HG02678 (cell line): ENCODE results near the gene TEX26.
"Not testable (repeated sequence)": the region's sequence is repeated elsewhere in the genome, so short reads cannot be mapped to it uniquely, and the experiment has no call there.

Source experiments
- ATAC-seq: cut with Tn5 transposase; IDR thresholded peaks from one replicate; pipeline ENCODE4 v1.9.1; 2021; ENCODE audit warnings: mild to moderate bottlenecking, moderate library complexity; ENCODE audit not compliant: unreplicated experiment

Gene TEX26

GRCh38 chr13:30918662-30919405, 13.6 kb upstream of the TEX26 start:
- no peak for ATAC-seq

DNA sequence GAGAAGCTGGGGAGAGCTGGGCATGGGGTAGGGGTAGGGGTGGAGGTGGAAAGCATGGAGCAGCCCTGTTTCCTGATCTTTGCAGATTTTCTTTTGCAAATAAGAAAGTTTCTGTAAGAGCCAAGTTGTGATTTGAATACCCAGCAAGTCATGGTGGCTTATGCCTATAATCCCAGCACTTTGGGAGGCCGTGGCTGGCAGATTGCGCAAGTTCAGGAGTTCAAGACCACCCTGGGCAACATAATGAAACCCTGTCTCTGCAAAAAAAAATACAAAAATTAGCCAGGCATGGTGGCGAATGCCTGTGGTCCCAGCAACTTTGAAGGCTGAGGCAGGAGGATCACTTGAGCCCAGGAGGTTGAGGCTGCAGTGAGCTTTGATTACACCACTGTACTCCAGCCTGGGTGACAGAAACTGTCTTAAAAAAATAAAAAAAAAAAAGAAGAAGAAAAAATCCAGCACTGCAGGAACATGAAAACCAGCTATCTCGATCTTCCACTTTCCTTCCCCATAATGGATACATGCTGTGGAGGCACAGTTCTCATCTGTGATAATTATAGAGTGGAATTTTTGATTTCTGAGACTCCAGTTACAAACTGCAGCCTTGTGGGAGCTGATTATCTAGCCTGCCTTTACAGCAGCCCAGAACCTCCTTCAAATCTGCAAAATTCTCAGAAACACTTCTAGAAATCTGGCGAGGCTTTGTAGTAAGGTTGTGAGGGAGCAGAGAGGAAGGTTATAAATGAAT, 12.1 kb upstream of the TEX26 start:
- ATAC-seq: no peak

DNA sequence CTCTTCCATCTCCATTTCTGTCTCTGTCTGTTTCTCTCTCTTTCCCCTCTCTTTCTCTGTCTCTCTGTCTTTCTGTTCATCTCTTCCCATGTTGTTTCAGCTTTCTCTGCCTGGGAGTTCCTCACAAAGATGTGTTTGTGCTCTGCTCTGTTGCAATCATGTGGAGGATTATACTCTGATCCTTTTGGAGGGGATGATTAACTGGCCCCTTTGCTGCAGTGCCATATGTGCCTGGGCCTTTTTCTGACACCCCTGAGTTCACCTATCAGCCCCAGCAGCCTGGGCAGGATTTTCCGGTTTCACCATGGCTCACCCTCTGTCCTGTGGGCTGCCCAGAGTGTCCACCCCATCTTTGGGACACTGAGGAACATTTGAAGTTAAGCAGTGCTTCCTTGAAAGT, 9.0 kb upstream of the TEX26 start:
- no peak for ATAC-seq

DNA sequence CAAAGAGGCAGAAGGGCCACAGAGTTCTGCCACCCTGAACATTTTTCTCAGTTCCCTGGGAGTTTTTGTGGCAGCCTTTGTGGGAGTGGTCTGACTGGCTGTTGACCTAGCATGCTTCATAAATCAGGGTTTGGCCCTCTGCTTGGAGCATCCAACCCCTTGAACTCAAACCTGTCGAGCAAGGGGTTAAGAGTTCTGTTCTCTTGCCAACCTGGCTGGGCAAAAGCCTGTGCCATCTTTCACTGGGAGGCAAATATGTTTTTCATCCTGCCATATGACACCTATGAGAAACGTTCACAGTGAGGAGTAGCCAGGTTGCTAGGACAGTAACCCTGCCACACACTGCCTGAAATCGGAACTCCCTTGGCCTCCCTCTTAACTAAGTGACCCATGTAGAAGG, 7.7 kb upstream of the TEX26 start:
- no peak for ATAC-seq

DNA sequence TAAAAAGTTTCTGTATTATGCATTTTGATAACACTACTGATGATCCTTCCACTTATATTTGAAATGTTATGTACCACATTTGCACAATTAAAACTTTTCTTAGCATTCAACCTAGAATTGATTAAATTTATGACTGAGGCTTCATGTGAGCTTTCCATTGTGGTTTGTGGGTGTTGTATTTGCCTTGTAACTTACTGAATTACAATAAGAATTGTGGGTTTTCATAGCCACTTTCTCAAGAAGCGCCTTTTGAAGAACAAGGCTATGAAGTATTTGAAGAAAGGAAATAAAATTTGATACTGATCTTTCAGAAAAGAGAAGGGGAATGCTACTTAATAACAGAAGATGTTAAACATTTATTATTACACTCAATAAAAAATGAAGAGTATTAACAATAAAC, 7.0 kb upstream of the TEX26 start:
- ATAC-seq: no peak

GRCh38 chr13:30926781-30927180, 5.7 kb upstream of the TEX26 start:
- no peak for ATAC-seq

GRCh38 chr13:30927188-30927587, 5.3 kb upstream of the TEX26 start:
- not testable (repeated sequence) for ATAC-seq

- ATAC-seq: no peak
Observed at GRCh38 chr13:30927595-30927994, 4.9 kb upstream of the TEX26 start.

DNA sequence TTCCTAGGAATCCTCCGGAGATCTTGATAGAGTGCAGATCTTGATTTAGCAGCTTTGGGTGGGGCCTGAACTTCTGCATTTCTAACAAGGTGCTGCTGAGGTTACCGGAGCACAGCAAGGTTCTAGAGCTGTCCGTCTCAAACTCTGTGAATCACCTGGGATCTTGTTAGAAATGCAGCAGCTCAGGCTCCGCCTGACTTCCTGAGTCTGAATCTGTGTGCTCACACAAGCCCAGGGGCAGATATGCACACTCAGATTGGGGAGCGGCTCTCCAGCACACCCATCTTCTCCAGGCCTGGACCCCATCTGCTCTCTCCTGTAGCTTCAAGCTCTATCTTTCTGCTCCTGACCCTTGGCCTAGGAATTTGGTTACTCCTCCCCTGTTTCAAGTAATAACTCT, 3.5 kb upstream of the TEX26 start:
- no peak for ATAC-seq

GRCh38 chr13:30933354-30933670, 856 bp downstream of the TEX26 start:
- no peak for ATAC-seq

- no peak for ATAC-seq
Observed at GRCh38 chr13:30934381-30934780, 1.9 kb downstream of the TEX26 start.

DNA sequence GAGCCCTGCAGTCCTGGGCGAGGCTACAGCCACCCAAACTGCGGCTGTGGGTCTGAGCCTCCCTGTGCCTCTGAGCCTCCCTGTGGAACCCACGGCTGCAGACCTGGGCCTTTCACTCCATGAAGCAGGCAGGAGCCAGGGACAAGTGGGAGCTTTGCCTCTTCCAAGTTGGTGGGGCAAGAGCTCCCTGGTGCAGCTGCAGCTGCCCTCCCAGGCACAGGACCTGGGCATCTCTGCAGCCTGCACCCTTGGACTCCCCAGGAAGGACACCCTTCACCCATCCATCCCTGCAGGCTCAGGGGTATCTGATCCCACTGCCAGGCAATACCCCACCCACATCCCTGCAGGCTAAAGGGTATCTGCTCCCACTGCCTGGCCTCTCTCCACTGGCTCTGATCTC, 2.3 kb downstream of the TEX26 start:
- ATAC-seq: no peak

- no peak for ATAC-seq
Observed at GRCh38 chr13:30936971-30937370, 4.5 kb downstream of the TEX26 start.

DNA sequence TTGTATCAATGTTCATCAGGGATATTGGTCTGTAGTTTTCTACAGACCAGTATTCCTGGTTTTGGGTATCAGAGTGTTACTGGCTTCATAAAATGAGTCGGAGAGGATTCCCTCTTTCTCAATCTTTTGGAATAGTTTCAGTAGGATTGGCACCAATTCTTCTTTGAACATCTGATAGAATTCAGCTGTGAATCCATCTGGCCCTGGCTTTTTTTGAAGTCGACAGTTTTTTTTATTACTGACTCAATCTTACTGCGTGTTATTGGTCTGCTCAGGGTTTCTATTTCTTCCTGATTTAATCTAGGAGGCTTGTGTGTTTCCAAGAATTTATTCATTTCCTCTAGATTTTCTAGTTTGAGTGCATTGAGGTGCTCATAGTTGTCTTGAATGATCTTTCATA, 11.4 kb downstream of the TEX26 start:
- ATAC-seq: no peak

- no peak for ATAC-seq
Observed at GRCh38 chr13:30957258-30957943, 24.9 kb downstream of the TEX26 start.

GRCh38 chr13:30959678-30960077, 27.2 kb downstream of the TEX26 start:
- ATAC-seq: no peak

GRCh38 chr13:30963791-30964190, 31.3 kb downstream of the TEX26 start:
- ATAC-seq: no peak

GRCh38 chr13:30965380-30965779, 32.9 kb downstream of the TEX26 start:
- no peak for ATAC-seq

DNA sequence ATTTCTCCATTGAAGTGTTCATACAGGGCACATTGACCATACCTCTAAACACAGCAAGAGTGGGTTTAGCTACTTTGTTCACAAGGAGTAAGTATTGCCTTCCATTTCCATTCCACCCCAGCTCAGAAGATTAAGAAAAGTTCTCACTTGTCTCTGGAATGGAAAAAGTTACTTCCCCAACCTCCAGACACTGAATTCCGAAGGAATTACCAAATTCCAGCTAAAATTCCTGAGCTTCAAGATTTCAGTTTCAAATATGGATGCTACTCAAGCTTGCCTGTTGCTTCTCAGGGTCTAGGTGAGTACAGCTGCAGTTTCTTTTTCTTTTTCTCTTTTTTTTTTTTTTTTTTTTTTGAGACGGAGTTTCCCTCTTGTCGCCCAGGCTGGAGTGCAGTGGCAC, 33.6 kb downstream of the TEX26 start:
- no peak for ATAC-seq

- ATAC-seq: no peak
Observed at GRCh38 chr13:30968846-30969245, 36.4 kb downstream of the TEX26 start.

- ATAC-seq: no peak
Observed at GRCh38 chr13:30971575-30971974, 39.1 kb downstream of the TEX26 start.

GRCh38 chr13:30972888-30973377, 40.5 kb downstream of the TEX26 start:
- no peak for ATAC-seq
